Kidney (tissue), 14 donors: ENCODE results near the gene KIRREL3. TPM values are rescaled to one million over a fixed set of nuclear protein-coding genes. Genes with fewer than 3 reads are reported as not detected.

Experiments used
- DNase-seq, 5 donors: peaks; one replicate each; pipeline ENCODE4 v3.0.0-alpha.2; 2013 to 2020
- FAIRE-seq: peaks from 2 replicates; lab custom pipeline; 2012; peaks lifted over from hg19 to GRCh38; lab: Jason Lieb, UNC
- H3K27ac ChIP-seq, 2 donors: one replicate each; pipeline ENCODE4 v1.7.0; 2013; ENCODE audit warnings: low read depth in 2 of 2, low read length in 2 of 2, inconsistent platforms in 1 of 2
- H3K27me3 ChIP-seq: one replicate; pipeline ENCODE4 v1.7.1; 2013; ENCODE audit warnings: low read length, inconsistent platforms; ENCODE audit not compliant: control insufficient read depth, insufficient read depth
- H3K36me3 ChIP-seq, 3 donors: one replicate each; pipeline versions ENCODE4 v1.7.0 to v1.7.1; 2013; ENCODE audit warnings: low read length in 3 of 3, control low read depth in 1 of 3, inconsistent platforms in 1 of 3; ENCODE audit not compliant: insufficient read depth in 3 of 3, control insufficient read depth in 2 of 3
- H3K4me1 ChIP-seq, 3 donors: one replicate each; pipeline versions ENCODE4 v1.7.0 to v1.7.1; 2013; ENCODE audit warnings: low read length in 3 of 3, inconsistent platforms in 1 of 3, low read depth in 1 of 3; ENCODE audit not compliant: control insufficient read depth in 2 of 3, insufficient read depth in 2 of 3
- H3K4me3 ChIP-seq, 3 donors: one replicate each; pipeline versions ENCODE4 v1.7.0 to v1.8.1; 2013; ENCODE audit warnings: low read length in 3 of 3, control low read depth in 1 of 3, inconsistent platforms in 1 of 3
- H3K9ac ChIP-seq, 3 donors: one replicate each; pipeline versions ENCODE4 v1.7.0 to v1.7.1; 2013; ENCODE audit warnings: low read length in 3 of 3, control low read depth in 1 of 3, inconsistent platforms in 1 of 3
- H3K9me3 ChIP-seq, 3 donors: one replicate each; pipeline versions ENCODE4 v1.7.0 to v1.7.1; 2013; ENCODE audit warnings: low read length in 3 of 3, control low read depth in 1 of 3, inconsistent platforms in 1 of 3; ENCODE audit not compliant: control insufficient read depth in 2 of 3, insufficient read depth in 1 of 3
- CTCF ChIP-seq: IDR thresholded peaks from 3 replicates; pipeline ENCODE4 v1.5.1; 2012; ENCODE audit warnings: mild to moderate bottlenecking, moderate library complexity, borderline replicate concordance; ENCODE audit not compliant: insufficient read depth; ENCODE audit errors: extremely low read depth
- intact Hi-C: fragments of 100-400 bp; cut with DNase I; formaldehyde crosslinking; loops from one replicate; pipeline ENCODE4 v1.11.1; 2022
- polyA plus RNA-seq: library from polyadenylated mRNA; stranded (reverse); fragments of 350-450 nt; fragmentation: Illumina TruSeq; extraction: RNeasy Lipid Tissue Mini Kit (QIAGEN cat#74804); gene quantifications from one replicate; pipeline ENCODE4 v1.2.3, GENCODE V29; 2014; ENCODE audit warnings: low read depth, low replicate concordance; ENCODE audit not compliant: insufficient read depth
- total RNA-seq: library from RNA; stranded (reverse); fragmentation: NEBNext Ultra II Directional; extraction: Animal tissue kit (Norgen Biotek cat#: 25700); gene quantifications from one replicate; pipeline ENCODE4 v1.2.1, GENCODE V29; 2021
- donor health status: control.
- donor health status: control.
- donor health status: control.
- donor health status: control.
- donor health status: control.
- donor health status: DM: yes; HTN: yes; CAD: no.
- donor health status: Normal renal cell carcinoma (clear cell type).

KIRREL3 gene
- total and polyA plus RNA-seq, 2 donors from 2014 or later = 0.19 to 0.22 TPM

GRCh38 chr11:126791446-126791845, 209.1 kb downstream of the KIRREL3 start:
- Histone ChIP-seq H3K9ac (no peak overlapping the region), H3K36me3 (no peaks in the 10 kb centered on the region), H3K27me3 (no peaks in the 10 kb centered on the region), H3K27ac (no peak overlapping the region), H3K9me3 (no peaks in the 10 kb centered on the region), H3K4me3 (no peak overlapping the region), H3K4me1 (no peaks in the 10 kb centered on the region)
- FAIRE-seq (no peak), DNase-seq (no peak)
- TF ChIP-seq CTCF = no peak
- intact Hi-C loops = no loop called here

DNA sequence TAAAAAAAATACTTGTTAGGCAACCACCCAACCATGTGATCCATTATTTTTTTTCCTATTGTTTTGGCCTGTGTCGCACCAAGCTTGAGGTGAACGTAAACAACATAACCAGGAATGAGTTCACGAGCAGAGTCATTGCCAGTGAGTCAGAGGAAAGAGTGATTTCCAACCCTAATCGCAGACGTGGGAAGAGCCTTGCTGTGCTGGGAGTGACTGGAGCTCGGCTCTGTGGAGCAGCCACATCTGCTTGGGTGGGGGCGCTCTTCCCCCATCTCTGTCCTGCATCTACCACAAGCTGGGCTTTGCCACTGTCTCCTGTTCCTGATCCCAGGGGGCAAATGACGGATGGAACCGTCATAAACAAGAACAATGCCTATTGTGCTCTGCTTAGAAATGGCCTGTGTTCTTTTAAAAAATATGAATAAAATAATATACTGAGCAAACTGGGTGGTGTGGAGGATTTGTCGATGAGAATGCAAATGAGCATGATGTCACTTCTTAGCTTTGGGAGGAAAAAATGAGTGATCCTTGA, 210.0 kb downstream of the KIRREL3 start:
- intact Hi-C loops = no loop called here
- Histone ChIP-seq H3K4me3 (no peak overlapping the region), H3K9ac (no peak overlapping the region), H3K27me3 (no peaks in the 10 kb centered on the region), H3K9me3 (no peaks in the 10 kb centered on the region), H3K36me3 (no peaks in the 10 kb centered on the region), H3K27ac (no peak overlapping the region), H3K4me1 (no peaks in the 10 kb centered on the region)
- DNase-seq (peak in 1 of 5 donors; percentile 26), FAIRE-seq (no peak)
- TF ChIP-seq CTCF = no peak

DNA sequence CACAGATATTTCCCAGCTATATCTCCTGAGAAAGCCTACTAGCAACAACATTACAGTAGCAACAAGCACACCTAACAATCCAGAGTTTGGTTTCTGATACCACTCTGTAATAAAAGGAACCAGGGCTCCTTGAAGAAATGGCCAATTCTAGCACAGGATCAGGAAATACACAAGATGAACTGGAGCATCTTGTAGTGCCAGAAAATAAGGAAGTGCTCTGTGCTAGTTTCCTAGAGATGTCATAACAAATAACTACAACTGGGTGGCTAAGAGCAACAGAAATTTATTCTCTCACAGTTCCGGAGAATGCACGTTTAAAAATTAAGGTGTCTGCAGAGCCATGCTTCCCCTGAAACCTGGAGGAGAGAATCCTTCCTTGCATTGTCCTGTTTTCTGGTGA, 217.8 kb downstream of the KIRREL3 start:
- H3K9ac ChIP-seq = no peak overlapping the region
- no peak for TF ChIP-seq CTCF
- H3K9me3 ChIP-seq = no peaks in the 10 kb centered on the region
- FAIRE-seq (no peak), DNase-seq (no peak)
- intact Hi-C loops = no loop called here
- H3K27ac ChIP-seq = no peak overlapping the region
- no peaks in the 10 kb centered on the region for H3K4me1 ChIP-seq
- H3K27me3 ChIP-seq = no peaks in the 10 kb centered on the region
- no peaks in the 10 kb centered on the region for H3K36me3 ChIP-seq
- H3K4me3 ChIP-seq = no peak overlapping the region

GRCh38 chr11:126781942-126782341, 218.6 kb downstream of the KIRREL3 start:
- Histone ChIP-seq H3K36me3 (no peaks in the 10 kb centered on the region), H3K27me3 (no peaks in the 10 kb centered on the region), H3K9me3 (no peaks in the 10 kb centered on the region), H3K9ac (no peak overlapping the region), H3K4me3 (no peak overlapping the region), H3K27ac (no peak overlapping the region), H3K4me1 (no peaks in the 10 kb centered on the region)
- FAIRE-seq = no peak
- no peak for DNase-seq
- intact Hi-C loops = no loop called here
- no peak for TF ChIP-seq CTCF
